ENCODE results near the gene PAPOLA. TPM values are rescaled to one million over a fixed set of nuclear protein-coding genes. Genes with fewer than 3 reads are reported as not detected.

The PAPOLA gene
- total RNA-seq, 1 donor from 2014 or later = 143 TPM

DNA sequence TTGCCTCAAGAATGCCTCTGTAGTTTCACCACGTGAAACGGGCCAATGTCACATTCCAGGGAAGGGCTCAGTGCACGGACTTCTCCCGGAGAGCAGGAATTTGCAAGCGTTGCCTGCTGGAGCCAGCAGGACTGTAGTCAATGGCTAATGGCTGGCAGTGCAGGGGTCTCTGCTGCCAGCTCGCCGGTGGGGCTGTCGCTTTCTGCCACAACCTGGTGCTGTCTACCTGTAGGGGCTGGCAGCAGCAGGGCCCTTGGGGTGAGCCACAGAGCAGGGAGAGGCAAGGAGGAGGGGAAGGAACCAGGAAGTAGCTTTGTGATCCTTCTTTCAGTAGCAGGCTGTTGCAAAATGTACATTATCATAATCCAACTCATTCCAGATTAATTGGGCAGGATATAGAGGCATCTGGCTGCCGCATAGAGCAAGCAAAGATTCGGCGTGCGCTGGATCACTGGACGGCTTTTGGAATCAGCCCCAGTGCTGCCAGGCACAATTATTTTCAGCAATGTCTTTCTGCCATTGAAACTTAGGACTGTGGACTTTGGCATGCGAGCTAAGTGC lies 114.1 kb downstream of the PAPOLA start:
- H3K4me3 ChIP-seq = no peak overlapping the region
- TF ChIP-seq, protein P1, sequence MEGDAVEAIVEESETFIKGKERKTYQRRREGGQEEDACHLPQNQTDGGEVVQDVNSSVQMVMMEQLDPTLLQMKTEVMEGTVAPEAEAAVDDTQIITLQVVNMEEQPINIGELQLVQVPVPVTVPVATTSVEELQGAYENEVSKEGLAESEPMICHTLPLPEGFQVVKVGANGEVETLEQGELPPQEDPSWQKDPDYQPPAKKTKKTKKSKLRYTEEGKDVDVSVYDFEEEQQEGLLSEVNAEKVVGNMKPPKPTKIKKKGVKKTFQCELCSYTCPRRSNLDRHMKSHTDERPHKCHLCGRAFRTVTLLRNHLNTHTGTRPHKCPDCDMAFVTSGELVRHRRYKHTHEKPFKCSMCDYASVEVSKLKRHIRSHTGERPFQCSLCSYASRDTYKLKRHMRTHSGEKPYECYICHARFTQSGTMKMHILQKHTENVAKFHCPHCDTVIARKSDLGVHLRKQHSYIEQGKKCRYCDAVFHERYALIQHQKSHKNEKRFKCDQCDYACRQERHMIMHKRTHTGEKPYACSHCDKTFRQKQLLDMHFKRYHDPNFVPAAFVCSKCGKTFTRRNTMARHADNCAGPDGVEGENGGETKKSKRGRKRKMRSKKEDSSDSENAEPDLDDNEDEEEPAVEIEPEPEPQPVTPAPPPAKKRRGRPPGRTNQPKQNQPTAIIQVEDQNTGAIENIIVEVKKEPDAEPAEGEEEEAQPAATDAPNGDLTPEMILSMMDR (IDR thresholded peaks at IDR 0.05) = no peak
- TF ChIP-seq POLR2AphosphoS5 (IDR thresholded peaks at IDR 0.05; ENCODE audit: insufficient read depth in 1 of 2, low read depth in 1 of 2) (no peak), POLR2A (IDR thresholded peaks at IDR 0.05) (no peak)
- H3K27ac ChIP-seq = no peak overlapping the region
- intact Hi-C loops (cut with DNase I) = no loop called here
- no peaks in the 10 kb centered on the region for H3K36me3 ChIP-seq
- H3K4me1 ChIP-seq = no peaks in the 10 kb centered on the region
- H3K9me3 ChIP-seq = no peaks in the 10 kb centered on the region
- no peak for DNase-seq (ENCODE audit: extremely low spot score in 2 of 2)
- H3K27me3 ChIP-seq = no peaks in the 10 kb centered on the region

Other genes starting within 250 kb of the PAPOLA start
- gene BDKRB1, start 246.2 kb upstream of the PAPOLA start, total RNA-seq = 2.5 TPM
- 32.2 TPM for gene ATG2B, start 139.0 kb upstream of the PAPOLA start, total RNA-seq
- gene GSKIP, start 138.9 kb upstream of the PAPOLA start, total RNA-seq = 8.1 TPM
- 2.0 TPM for gene AK7, start 110.3 kb upstream of the PAPOLA start, total RNA-seq

Measured in vagina (tissue), 2 donors.